Stomach (tissue), 9 donors: Measurements from ENCODE around the gene ZMYND8. TPM values are rescaled to one million over a fixed set of nuclear protein-coding genes. Genes with fewer than 3 reads are reported as not detected.
A peak's percentile ranks its signal among the peaks of the same experiment; 100 is the strongest.

Source experiments
- DNase-seq, 2 donors: peaks; one replicate each; pipeline versions ENCODE4 v3.0.0 to v3.0.0-alpha.2; 2013 to 2019
- H3K27ac ChIP-seq, 5 donors: fragments of 200-600 bp in 4 of 5; sonication (generic) in 4 of 5; one replicate each; pipeline ENCODE4 v1.5.1; 2013 to 2019; ENCODE audit warnings: mild to moderate bottlenecking in 1 of 5, moderate library complexity in 1 of 5
- H3K27me3 ChIP-seq, 3 donors: fragments of 200-600 bp; sonication (generic); one replicate each; pipeline ENCODE4 v1.5.1; 2017 to 2019; ENCODE audit warnings: mixed run types in 1 of 3
- H3K36me3 ChIP-seq, 4 donors: fragments of 200-600 bp; sonication (generic); 1 replicate in 3 of 4; 2 replicates in 1 of 4; pipeline ENCODE4 v1.5.1; 2016 to 2019
- H3K4me1 ChIP-seq, 4 donors: fragments of 200-600 bp; sonication (generic); one replicate each; pipeline ENCODE4 v1.5.1; 2016 to 2019
- H3K4me3 ChIP-seq, 4 donors: fragments of 200-600 bp; sonication (generic) in 3 of 4; one replicate each; pipeline ENCODE4 v1.5.1; 2016 to 2019; ENCODE audit warnings: mild to moderate bottlenecking in 1 of 4
- H3K9me3 ChIP-seq, 4 donors: fragments of 200-600 bp; sonication (generic); one replicate each; pipeline ENCODE4 v1.5.1; 2016 to 2019
- EP300 ChIP-seq: sonication (generic); formaldehyde crosslinking; IDR thresholded peaks from one replicate; pipeline ENCODE4 v1.6.1; 2017; ENCODE audit warnings: antibody characterized with exemption
- POLR2A ChIP-seq, 4 donors: fragments of 450-650 bp; IDR thresholded peaks; one replicate each; pipeline ENCODE4 v1.6.1; 2016; ENCODE audit warnings: antibody characterized with exemption in 4 of 4, control low read depth in 2 of 4, mild to moderate bottlenecking in 1 of 4, moderate library complexity in 1 of 4
- POLR2AphosphoS5 ChIP-seq, 3 donors: sonication (generic); formaldehyde crosslinking; IDR thresholded peaks; one replicate each; pipeline ENCODE4 v1.6.1; 2016; ENCODE audit warnings: antibody characterized with exemption in 3 of 3
- WGBS, 5 donors: extraction: QIAGEN DNeasy Blood & Tissue Kit in 3 of 5; methylation state at CpG; one replicate each; pipeline versions ENCODE4 v1.1.5 to v1.1.7; 2013 to 2018; 5-methylcytosine and 5-hydroxymethylcytosine counted together
- intact Hi-C: fragments of 100-400 bp; cut with DNase I; formaldehyde crosslinking; loops from one replicate; pipeline ENCODE4 v1.15.1; 2023; ENCODE audit warnings: low total_unique reads
- polyA plus RNA-seq, 3 donors: library from polyadenylated mRNA; stranded (reverse); fragments of 200-250 nt; gene quantifications; one replicate each; pipeline ENCODE4 v1.2.3, GENCODE V29; 2013
- total RNA-seq, 5 donors: library from RNA; depleted of rRNA; stranded (reverse); fragments of >200 nt; gene quantifications; one replicate each; pipeline versions ENCODE4 v1.1.0 to v1.2.3, GENCODE V29; 2014 to 2016
- TF ChIP-seq, protein P1 (sequence below), 7 experiments: fragments of 450-650 bp in 4 of 7; fragments of 200-600 bp in 3 of 7; sonication (generic) in 3 of 7; IDR thresholded peaks; one replicate each; pipeline ENCODE4 v1.5.1; 2016 to 2019; ENCODE audit warnings: antibody characterized with exemption in 7 of 7, control low read depth in 2 of 7, mild to moderate bottlenecking in 1 of 7
- donor health status: healthy with polysubstance abuse.
- donor health status: Bipolar disorder and iron deficiency.
- donor health status: healthy.

ZMYND8 gene
- total and polyA plus RNA-seq, 8 donors, result 9.2 to 82.6 (median 39.4) TPM

DNA sequence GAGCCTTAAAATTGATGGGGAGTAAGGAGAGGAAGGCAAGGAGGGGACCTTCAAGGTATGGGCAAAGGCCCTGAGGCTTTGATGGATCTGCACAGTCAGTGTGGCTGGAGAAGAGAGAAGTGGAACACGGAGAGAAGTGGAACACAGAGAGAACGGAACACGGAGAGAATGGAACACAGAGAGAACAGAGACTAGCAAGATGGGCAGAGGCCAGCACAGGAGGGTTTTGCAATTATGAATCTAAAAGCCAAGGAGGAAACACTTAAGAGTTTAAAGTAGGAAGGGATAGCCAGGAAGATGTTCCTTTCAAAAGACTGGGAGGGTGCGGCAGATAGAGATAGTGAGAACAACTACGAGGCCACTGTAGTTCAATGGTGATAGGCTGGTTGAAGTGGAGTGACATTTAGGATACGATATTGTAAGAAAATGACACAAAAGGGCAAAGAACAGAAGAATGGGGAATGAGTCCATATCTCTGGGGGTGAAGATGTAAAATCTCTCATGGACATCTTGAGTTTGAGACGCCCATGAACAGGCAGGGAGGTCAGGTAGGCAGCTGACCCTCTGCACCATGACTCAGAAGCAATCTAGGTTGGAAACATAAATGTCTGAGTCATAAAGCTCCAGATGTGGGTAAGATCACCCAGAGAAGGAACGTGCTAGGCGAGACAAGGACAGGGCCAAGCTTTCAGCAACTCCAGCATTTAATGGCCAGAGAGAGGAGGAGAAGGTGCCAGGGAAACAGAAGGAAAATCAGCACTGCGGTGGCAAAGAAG is 25.4 kb downstream of the ZMYND8 start:
- Histone ChIP-seq H3K4me1 (peaks cover 59 to 99% (median 88%) of the 10 kb centered on the region in 4 donors), H3K27me3 (no peaks in the 10 kb centered on the region), H3K36me3 (no peaks in the 10 kb centered on the region), H3K9me3 (no peaks in the 10 kb centered on the region), H3K4me3 (no peak overlapping the region), H3K27ac (peak overlapping the region; percentile 76 to 99 (median 97))
- TF ChIP-seq POLR2A (IDR thresholded peaks at IDR 0.05), result no peak
- TF ChIP-seq POLR2AphosphoS5 (IDR thresholded peaks at IDR 0.05), result peak; percentile 16 to 77 (median 25)
- TF ChIP-seq, protein P1, sequence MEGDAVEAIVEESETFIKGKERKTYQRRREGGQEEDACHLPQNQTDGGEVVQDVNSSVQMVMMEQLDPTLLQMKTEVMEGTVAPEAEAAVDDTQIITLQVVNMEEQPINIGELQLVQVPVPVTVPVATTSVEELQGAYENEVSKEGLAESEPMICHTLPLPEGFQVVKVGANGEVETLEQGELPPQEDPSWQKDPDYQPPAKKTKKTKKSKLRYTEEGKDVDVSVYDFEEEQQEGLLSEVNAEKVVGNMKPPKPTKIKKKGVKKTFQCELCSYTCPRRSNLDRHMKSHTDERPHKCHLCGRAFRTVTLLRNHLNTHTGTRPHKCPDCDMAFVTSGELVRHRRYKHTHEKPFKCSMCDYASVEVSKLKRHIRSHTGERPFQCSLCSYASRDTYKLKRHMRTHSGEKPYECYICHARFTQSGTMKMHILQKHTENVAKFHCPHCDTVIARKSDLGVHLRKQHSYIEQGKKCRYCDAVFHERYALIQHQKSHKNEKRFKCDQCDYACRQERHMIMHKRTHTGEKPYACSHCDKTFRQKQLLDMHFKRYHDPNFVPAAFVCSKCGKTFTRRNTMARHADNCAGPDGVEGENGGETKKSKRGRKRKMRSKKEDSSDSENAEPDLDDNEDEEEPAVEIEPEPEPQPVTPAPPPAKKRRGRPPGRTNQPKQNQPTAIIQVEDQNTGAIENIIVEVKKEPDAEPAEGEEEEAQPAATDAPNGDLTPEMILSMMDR (IDR thresholded peaks at IDR 0.05), result no peak
- TF ChIP-seq EP300, result no peak
- DNase-seq, result no peak
- 64 to 67% (median 66%) methylated on average over 10 of the region's 10 CpGs for WGBS, 5 donors
- intact Hi-C loops, result no loop called here

DNA sequence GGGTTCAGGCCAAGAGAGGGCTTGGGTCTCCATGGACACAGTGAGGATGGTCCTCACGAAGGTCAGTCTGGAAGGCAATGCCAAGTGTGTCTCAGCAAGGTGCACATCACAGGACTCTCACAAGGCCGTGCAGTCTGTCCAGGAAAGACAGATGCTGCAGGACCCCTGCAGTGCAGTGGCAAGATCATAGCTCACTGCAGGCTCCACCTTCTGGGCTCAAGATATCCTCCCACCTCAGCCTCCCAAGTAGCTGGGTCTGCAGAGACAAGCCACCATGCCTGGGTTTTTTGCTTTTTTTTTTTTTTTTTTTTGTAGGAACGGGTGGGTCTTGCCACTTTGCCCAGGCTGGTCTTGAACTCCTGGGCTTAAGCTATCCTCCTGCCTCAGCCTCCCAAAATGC is 26.4 kb downstream of the ZMYND8 start:
- no peak for TF ChIP-seq POLR2A (IDR thresholded peaks at IDR 0.05)
- TF ChIP-seq POLR2AphosphoS5 (IDR thresholded peaks at IDR 0.05), result no peak
- TF ChIP-seq, protein P1 (IDR thresholded peaks at IDR 0.05), result no peak
- no peak for TF ChIP-seq EP300
- intact Hi-C loops, result no loop called here
- Histone ChIP-seq H3K27me3 (no peaks in the 10 kb centered on the region), H3K9me3 (no peaks in the 10 kb centered on the region), H3K27ac (peak overlapping the region; percentile 60 to 99 (median 97)), H3K4me3 (no peak overlapping the region), H3K36me3 (no peaks in the 10 kb centered on the region), H3K4me1 (peaks cover 50 to 98% (median 80%) of the 10 kb centered on the region in 4 donors)
- DNase-seq, result no peak
- 78 to 87% (median 79%) methylated on average over 3 of the region's 3 CpGs for WGBS, 5 donors

DNA sequence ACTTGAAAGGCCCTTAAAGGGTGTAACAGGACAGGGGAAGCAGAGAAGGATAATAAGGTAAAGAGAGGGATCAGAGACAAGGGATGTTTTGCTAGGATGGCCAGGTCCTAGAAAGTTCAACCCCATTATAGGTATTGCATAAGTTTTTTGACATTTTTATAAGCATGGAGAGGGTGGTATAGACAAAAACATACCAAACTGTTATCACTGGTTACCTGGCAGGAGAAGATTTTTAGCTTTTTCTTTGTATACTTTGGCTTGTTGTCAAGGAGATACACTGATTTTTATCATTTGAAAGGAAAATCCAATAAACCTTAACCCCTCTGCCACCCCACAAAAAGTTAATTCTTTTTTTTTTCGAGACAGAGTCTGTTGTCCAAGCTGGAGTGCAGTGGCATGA is 28.4 kb downstream of the ZMYND8 start:
- Histone ChIP-seq H3K27ac (peak overlapping the region; percentile 79 to 99 (median 97)), H3K36me3 (no peaks in the 10 kb centered on the region), H3K4me3 (no peak overlapping the region), H3K9me3 (no peaks in the 10 kb centered on the region), H3K27me3 (no peaks in the 10 kb centered on the region), H3K4me1 (peaks cover 38 to 98% (median 76%) of the 10 kb centered on the region in 4 donors)
- no peak for DNase-seq
- no peak for TF ChIP-seq POLR2A (IDR thresholded peaks at IDR 0.05)
- TF ChIP-seq, protein P1 (IDR thresholded peaks at IDR 0.05), result no peak
- no peak for TF ChIP-seq EP300
- no peak for TF ChIP-seq POLR2AphosphoS5 (IDR thresholded peaks at IDR 0.05)
- intact Hi-C loops, result no loop called here
- 14 to 62% (median 36%) methylated on average over 1 of the region's 1 CpG for WGBS, 5 donors

DNA sequence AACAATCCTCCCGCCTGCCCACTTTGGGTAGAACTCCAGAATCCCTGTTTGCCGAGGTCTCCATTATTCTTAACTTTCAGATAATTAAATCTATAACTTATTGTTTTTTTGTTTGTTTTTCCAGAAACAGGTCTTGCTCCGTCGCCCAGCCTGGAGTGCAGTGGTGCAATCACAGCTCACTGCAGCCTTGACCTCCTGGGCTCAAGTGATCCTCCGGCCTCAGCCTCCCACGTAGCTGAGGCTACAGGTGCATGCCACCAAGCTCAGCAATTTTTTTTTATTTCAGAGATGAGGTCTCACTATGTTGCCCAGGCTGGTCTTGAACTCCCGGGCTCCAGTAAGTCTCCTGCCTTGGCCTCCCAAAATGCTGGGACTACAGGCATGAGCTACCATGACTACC is 28.8 kb downstream of the ZMYND8 start:
- no peak for TF ChIP-seq POLR2A (IDR thresholded peaks at IDR 0.05)
- TF ChIP-seq, protein P1 (IDR thresholded peaks at IDR 0.05), result no peak
- TF ChIP-seq EP300, result no peak
- no peak for TF ChIP-seq POLR2AphosphoS5 (IDR thresholded peaks at IDR 0.05)
- intact Hi-C loops, result no loop called here
- Histone ChIP-seq H3K27ac (peak overlapping the region; percentile 65 to 99 (median 97)), H3K36me3 (no peaks in the 10 kb centered on the region), H3K4me1 (peaks cover 40 to 98% (median 77%) of the 10 kb centered on the region in 4 donors), H3K9me3 (no peaks in the 10 kb centered on the region), H3K27me3 (no peaks in the 10 kb centered on the region), H3K4me3 (no peak overlapping the region)
- WGBS, 5 donors, result 44 to 76% (median 59%) methylated on average over 7 of the region's 7 CpGs
- DNase-seq, result no peak
